ENCODE measurements around the gene HOXB3.

Gene HOXB3

GRCh38 chr17:48589831-48590606, at the start of gene HOXB3:
Gene HOXB3 (minus strand): TSS chr17:48590241. CDS start chr17:48552474, 37,767 bp downstream.
- no peak for DNase-seq

DNA sequence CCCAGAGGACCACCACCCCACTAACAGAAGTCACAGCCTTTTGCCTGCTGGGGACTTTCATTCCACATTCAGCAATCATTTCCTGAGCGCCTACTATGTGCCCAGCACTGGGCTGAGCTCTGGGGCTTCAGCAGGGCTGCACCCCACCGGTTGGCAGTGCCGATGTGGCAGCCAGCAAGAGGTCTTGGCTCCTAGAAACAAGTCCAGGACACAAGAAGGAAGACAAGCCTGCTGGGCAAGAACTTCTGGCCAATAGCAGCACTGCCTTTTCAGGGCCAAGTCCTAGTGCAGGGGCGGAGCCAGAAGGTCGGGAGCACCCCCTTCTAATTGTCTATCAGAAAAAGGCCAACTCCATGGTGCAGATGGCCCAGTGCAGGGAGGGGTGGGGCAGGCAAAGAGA, 49.1 kb upstream of the HOXB3 start:
- DNase-seq: no peak

- DNase-seq: no peak
Observed at GRCh38 chr17:48637323-48638260, 47.6 kb upstream of the HOXB3 start.

DNA sequence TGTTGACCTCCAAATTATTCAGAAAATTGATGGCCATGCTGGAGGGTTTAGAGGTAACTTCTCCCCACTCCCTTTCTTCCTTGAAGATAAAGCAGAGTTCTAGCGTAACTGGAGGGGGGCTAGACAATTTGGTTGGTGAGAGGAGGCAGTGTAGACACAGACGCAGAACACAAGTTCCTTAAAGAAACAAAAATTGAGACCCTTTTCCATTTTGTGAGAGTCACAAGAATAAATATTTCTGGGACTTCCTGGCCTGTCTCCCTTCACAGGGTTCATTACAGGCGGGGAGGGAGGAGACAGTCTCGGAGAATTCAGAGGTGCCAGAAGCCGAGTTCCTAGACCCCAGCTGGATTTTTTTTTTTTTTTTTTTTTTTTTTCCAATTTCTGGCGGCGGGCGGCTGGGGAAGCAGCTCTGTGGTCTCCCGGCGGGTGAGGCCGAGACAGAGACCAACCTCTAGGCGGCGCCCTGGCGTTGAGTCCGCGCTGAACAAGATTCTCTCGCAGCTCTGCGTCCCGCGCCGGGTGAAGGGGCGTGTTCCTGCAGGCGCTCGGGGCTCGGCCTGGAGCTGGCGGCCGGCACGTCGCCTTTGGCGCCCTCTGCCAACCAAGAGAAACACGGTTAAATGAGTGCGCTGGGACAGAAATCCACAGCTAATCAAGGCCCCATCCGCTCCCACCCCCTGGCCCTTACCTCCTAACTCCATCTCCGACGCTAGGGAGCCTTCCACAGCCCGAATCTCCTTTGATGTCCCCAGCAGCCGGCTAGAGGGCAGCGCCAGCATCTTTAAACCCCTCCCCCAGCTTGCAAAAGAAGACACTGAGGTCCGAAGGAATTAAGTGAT, 46.4 kb upstream of the HOXB3 start:
- DNase-seq: peak; percentile 34

DNA sequence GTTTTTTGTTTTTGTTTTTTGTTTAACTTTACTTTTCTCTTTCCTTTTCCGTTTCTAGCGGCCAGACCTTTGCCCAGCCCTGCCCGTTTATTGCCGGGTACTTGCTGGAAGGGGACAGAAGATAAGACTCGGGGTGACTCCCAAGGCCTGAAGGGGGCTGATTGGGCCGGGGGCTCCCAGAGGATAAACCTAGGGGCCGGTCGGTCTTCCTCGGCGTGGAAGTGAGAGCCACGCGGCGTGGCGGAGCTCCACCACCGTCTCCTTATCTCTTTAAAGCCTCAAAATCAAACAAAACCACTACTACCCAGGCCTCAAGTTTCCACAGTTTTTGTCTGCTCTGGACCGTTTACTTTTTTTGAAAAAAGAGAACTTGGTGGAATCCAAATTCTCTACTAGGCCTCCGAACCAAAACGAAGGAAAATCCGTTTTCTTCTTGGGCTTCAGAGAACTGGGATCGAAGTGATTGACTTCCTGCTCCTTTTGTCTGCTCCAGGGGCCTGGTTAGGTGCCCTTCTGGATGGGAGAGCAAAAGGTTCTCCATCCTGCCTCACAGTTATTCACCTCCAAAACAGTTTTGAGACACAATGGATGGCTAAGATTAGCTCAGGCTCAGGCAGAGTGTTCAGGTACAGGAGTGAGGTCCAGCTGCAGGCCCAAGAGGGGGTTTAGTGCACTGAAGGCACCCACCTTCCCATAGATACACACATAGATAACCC, 44.6 kb upstream of the HOXB3 start:
- DNase-seq: no peak

GRCh38 chr17:48633266-48633677, 43.2 kb upstream of the HOXB3 start:
- no peak for DNase-seq

DNA sequence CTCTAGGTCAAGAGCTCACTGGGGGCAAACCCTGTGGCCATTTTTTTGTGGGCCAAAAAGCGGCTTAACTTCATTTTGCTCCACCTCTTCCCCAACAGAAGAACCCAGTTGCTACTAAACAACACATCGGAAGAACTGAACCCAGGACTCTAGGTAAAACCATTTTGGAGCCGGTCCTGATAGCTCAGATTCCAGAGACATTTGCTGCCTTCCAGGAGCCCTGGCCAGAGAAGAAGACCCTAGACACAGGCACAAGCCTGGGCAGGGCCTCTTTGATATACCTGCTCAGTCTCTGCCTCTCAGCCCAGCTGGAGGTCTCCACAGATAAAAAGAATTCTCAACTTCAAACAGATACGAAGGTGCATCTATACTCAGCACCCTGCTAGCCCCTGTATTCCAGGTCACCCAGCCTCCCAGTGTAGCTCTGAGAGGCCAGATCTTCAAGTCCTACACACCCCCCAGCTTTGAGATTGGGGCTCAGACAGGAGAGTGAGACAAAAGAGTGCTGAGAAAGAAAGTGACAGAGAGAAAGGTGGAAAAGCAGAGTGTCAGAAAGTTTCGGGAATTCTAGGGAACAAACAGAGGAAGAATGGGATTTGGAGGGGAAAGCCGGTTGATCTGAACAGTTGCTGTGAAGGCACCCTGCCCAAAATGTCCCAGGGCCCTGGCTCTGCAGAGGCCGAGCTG, 42.7 kb upstream of the HOXB3 start:
- DNase-seq: no peak

GRCh38 chr17:48631693-48632578, 41.9 kb upstream of the HOXB3 start:
- DNase-seq: no peak

GRCh38 chr17:48630925-48631692, 41.1 kb upstream of the HOXB3 start:
- DNase-seq: no peak

DNA sequence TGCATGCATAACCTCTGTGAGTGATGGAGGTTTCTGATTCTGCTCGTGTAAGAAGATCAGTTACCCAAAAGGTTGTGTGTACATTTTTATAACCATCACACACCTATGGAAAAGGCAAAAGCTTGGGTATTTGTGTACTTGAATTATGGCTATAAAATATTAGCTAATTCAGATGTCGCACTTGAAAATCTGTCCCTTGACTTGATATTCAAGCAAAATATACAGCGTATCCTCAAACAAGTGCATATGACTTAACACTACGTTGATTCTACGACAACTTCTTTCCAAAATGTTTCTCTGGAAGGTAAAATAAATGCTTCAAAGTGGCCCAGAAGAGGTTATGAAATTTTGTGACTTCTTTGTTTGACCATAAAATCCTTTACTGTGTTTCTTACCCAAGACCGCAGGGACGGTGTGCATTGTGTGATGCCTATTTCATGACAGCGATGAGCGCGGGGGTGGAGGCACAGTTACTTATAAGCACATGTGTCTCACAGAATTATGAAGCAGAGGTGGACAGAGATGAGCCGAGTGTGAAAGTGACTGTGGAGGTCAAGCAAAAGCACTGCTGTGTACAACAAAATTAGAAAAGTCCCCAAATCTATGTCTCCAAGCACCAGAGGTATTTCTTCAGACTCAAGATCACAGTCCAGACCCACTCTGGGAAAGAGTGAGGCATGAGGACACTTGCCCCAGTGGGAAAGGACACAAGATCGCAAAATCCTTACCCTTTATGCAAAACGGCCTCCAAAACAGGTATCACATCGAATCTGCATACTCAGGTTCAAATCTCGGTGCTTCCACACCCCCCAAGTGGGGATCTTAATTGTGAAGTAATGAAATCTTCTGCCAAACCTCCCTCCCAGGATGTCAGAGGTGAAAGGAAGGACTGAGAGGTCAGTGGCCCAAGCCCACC, 40.2 kb upstream of the HOXB3 start:
- no peak for DNase-seq

DNA sequence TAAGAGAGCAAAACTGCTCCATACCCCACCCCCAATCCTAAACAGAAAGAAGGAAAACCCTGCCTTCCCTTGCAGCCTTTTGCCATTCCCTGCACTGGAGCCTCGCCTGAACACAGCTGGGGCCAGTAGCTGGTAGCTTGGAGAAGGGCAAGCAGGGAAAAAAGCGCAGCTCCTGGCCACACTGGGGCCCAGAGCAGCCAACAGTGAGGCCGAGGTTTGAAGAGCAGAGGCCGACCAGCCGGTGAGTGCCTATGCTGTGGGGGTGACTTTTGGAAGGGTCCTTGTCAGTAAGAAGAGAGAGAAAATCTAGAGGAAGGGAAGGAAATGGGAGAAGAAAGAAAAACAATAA, 39.3 kb upstream of the HOXB3 start:
- DNase-seq: no peak

- DNase-seq: no peak
Observed at GRCh38 chr17:48628649-48629410, 38.8 kb upstream of the HOXB3 start.

- DNase-seq: no peak
Observed at GRCh38 chr17:48627623-48628521, 37.8 kb upstream of the HOXB3 start.

DNA sequence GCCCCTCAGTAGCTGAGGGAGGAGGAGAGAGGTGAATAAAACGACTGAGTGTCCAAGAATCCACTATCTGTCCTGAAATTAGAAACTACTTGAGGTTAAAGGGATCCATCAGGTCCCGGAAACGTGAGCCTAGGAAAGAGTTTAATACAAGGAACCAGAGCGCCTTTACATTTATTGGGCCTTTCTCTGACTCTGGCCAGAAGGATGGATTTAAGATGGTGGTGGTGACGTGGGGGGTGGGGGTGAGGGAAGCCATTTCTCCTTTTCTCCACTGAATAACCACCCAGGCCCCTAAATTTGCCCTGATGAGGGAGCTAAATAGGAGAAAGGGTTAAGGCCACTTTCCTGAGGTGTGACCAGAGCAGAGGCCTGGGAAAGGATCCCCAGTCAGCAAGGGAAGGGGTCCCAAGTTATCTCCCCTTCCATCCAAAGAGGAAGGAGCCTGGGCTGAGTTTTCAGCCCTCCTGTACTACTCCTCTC, 37.1 kb upstream of the HOXB3 start:
- DNase-seq: no peak

DNA sequence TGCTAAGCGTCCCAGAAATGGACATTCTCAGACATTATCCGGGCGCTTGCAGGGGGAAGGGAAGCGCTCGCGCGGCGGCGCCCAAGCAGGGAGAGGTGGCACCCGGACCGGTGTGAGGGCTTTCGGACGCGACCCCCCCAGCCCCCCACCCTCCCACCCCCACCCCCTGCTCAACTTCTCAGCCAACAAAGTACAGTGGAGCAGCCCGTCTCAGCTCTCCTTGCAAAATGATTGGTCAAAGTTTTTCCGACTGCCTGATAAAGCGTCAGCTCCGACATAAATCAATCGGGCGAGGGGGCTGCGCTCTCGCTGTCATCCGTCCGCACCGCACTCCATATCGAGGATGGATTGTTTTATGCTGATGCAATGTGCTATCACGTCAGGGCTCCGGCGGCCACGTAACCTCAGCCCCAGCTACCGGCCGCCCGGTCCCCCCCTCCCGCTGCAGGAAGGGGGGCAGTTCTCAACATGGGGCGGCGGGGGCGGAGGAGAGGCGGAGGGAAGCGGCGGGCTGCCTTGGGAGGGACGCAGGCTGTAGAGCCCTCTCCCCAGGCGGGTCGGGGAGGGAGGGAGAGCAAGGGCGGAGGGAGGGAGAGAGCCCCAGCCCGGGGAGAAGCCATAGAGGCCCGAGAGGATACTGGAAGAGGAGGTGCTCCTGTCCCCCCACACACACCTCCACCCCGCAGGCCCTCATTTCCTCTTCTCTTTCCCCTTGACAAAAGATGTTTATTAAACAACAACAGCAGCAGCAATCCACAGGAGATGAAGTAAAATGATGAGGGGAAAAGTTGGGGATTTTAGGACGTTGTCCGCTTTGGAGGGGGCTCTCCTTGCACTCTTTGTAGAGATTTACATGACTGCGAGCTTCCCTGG, 36.4 kb upstream of the HOXB3 start, which contains the start of gene HOXB9:
HOXB9 (minus strand) TSS at position 114 of the 873 bp plus-strand sequence; CDS start at position 25, 89 bp downstream.
- DNase-seq: no peak
